Neural progenitor cell (in vitro differentiated cells): ENCODE measurements around the gene NCOA3. TPM values are rescaled to one million over a fixed set of nuclear protein-coding genes. Genes with fewer than 3 reads are reported as not detected.

ENCODE experiments used
- DNase-seq: peaks from one replicate; pipeline ENCODE4 v3.0.0-alpha.2; 2016; ENCODE audit warnings: low spot score
- H2AFZ ChIP-seq: fragments of 200-600 bp; sonication (generic); replicated peaks from 2 replicates; pipeline ENCODE4 v1.6.1; 2016; ENCODE audit warnings: antibody characterized with exemption
- H3F3A ChIP-seq: fragments of 200-600 bp; sonication (generic); 2 replicates; pipeline ENCODE4 v1.6.1; 2016; ENCODE audit warnings: antibody characterized with exemption, low read depth
- H3K27ac ChIP-seq: fragments of 200-600 bp; sonication (generic); 2 replicates; pipeline ENCODE4 v1.5.1; 2016; ENCODE audit warnings: mild to moderate bottlenecking
- H3K27me3 ChIP-seq: fragments of 200-600 bp; sonication (generic); 2 replicates; pipeline ENCODE4 v1.6.1; 2016; ENCODE audit warnings: mild to moderate bottlenecking, moderate library complexity
- H3K36me3 ChIP-seq: fragments of 200-600 bp; sonication (generic); 2 replicates; pipeline ENCODE4 v1.5.1; 2016
- H3K4me1 ChIP-seq: fragments of 200-600 bp; sonication (generic); 2 replicates; pipeline ENCODE4 v1.6.1; 2016; ENCODE audit warnings: mixed run types
- H3K4me2 ChIP-seq: fragments of 200-600 bp; sonication (generic); 2 replicates; pipeline ENCODE4 v1.6.1; 2016
- H3K4me3 ChIP-seq: fragments of 200-600 bp; sonication (generic); 2 replicates; pipeline ENCODE4 v1.5.1; 2016
- H3K79me2 ChIP-seq: fragments of 200-600 bp; sonication (generic); 2 replicates; pipeline ENCODE4 v1.6.1; 2016; ENCODE audit warnings: low read depth
- H3K9ac ChIP-seq: fragments of 200-600 bp; sonication (generic); 2 replicates; pipeline ENCODE4 v1.6.1; 2016
- H3K9me3 ChIP-seq: fragments of 200-600 bp; sonication (generic); 2 replicates; pipeline ENCODE4 v1.5.1; 2016; ENCODE audit warnings: low read depth
- H4K20me1 ChIP-seq: fragments of 200-600 bp; sonication (generic); 2 replicates; pipeline ENCODE4 v1.6.1; 2016; ENCODE audit warnings: low read depth
- H3K27ac Mint-ChIP-seq: 3 replicates; pipeline ENCODE4 v1.8.0; 2021; ENCODE audit warnings: mixed read lengths
- H3K27me3 Mint-ChIP-seq: 2 replicates; pipeline ENCODE4 v1.8.0; 2022; ENCODE audit warnings: low read depth, mild to moderate bottlenecking, inconsistent platforms, moderate library complexity, mixed read lengths; ENCODE audit not compliant: insufficient read depth
- H3K36me3 Mint-ChIP-seq: 3 replicates; pipeline ENCODE4 v1.8.0; 2021; ENCODE audit warnings: mixed read lengths
- H3K4me1 Mint-ChIP-seq: 3 replicates; pipeline ENCODE4 v1.8.0; 2021; ENCODE audit warnings: mixed read lengths
- H3K4me3 Mint-ChIP-seq: 3 replicates; pipeline ENCODE4 v1.8.0; 2021; ENCODE audit warnings: mild to moderate bottlenecking, moderate library complexity, mixed read lengths
- H3K9me3 Mint-ChIP-seq: 3 replicates; pipeline ENCODE4 v1.8.0; 2020; ENCODE audit warnings: mixed read lengths
- CTCF ChIP-seq: fragments of 200-600 bp; sonication (generic); IDR thresholded peaks from 2 replicates; pipeline ENCODE4 v1.5.1; 2017; ENCODE audit warnings: antibody characterized with exemption, mild to moderate bottlenecking
- EZH2 ChIP-seq: fragments of 200-600 bp; sonication (generic); IDR thresholded peaks from 2 replicates; pipeline ENCODE4 v1.6.1; 2017; ENCODE audit warnings: antibody characterized with exemption, mild to moderate bottlenecking, moderate library complexity
- EZH2phosphoT487 ChIP-seq: fragments of 200-600 bp; sonication (generic); IDR thresholded peaks from 2 replicates; pipeline ENCODE4 v1.6.1; 2017; ENCODE audit warnings: antibody characterized with exemption
- total RNA-seq: library from RNA; depleted of rRNA; stranded (reverse); fragments of >200 nt; gene quantifications from 2 replicates; pipeline ENCODE4 v1.2.3, GENCODE V29; 2015; ENCODE audit warnings: low replicate concordance

Gene NCOA3
- total RNA-seq, 1 donor from 2014 or later = 64.5 TPM

- H3K36me3 Mint-ChIP-seq = peaks cover 22% of the 10 kb centered on the region
- H3K4me3 Mint-ChIP-seq = no peak overlapping the region
- no peak overlapping the region for H3K27ac ChIP-seq
- peaks cover 2% of the 10 kb centered on the region for H3K27me3 Mint-ChIP-seq
- no peak overlapping the region for H2AFZ ChIP-seq
- H3K9me3 Mint-ChIP-seq = peaks cover 19% of the 10 kb centered on the region
- H3K79me2 ChIP-seq = peaks cover 99% of the 10 kb centered on the region
- no peaks in the 10 kb centered on the region for H3K27me3 ChIP-seq
- H3K27ac Mint-ChIP-seq = no peak overlapping the region
- H3K36me3 ChIP-seq = no peaks in the 10 kb centered on the region
- H3K4me2 ChIP-seq = no peak overlapping the region
- H3K4me1 ChIP-seq = peaks cover 28% of the 10 kb centered on the region
- H4K20me1 ChIP-seq = peaks cover 52% of the 10 kb centered on the region
- no peak overlapping the region for H3K9ac ChIP-seq
- no peak overlapping the region for H3K4me3 ChIP-seq
- H3K4me1 Mint-ChIP-seq = peaks cover 32% of the 10 kb centered on the region
- H3K9me3 ChIP-seq = no peaks in the 10 kb centered on the region
- DNase-seq = no peak
- peaks cover 23% of the 10 kb centered on the region for H3F3A ChIP-seq
- TF ChIP-seq CTCF (no peak), EZH2phosphoT487 (no peak), EZH2 (no peak)
These were observed 70.5 kb downstream of the NCOA3 start for GRCh38 chr20:47572105-47572729.

DNA sequence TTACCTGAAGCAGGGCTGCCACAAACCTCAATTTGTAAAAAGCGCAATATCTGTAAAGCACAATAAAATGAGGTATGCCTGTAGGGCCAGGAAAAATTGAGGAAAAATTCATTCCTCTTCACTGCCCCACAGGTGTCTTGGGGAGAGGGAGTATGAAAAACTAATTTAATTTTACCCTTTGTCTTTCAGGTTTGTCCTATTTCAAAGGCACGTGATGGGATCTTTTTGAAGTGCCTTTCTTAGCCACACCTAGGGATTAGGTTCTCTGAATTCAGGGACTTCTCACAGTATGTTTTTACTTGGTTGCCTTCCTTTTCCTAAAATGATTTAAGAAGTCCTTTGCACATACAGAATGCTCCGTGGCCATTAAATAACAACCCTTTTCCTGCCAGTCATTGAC lies 71.9 kb downstream of the NCOA3 start:
- Histone ChIP-seq H3K36me3 (no peaks in the 10 kb centered on the region), H3F3A (peaks cover 23% of the 10 kb centered on the region), H4K20me1 (peaks cover 61% of the 10 kb centered on the region), H3K4me1 (peaks cover 28% of the 10 kb centered on the region), H3K27ac (no peak overlapping the region), H3K4me3 (no peak overlapping the region), H3K79me2 (peaks cover 99% of the 10 kb centered on the region), H3K9me3 (no peaks in the 10 kb centered on the region), H3K9ac (no peak overlapping the region), H3K27me3 (no peaks in the 10 kb centered on the region), H3K4me2 (peak overlapping the region; percentile 8), H2AFZ (no peak overlapping the region)
- Mint-ChIP-seq H3K36me3 (peaks cover 18% of the 10 kb centered on the region), H3K27me3 (peaks cover 2% of the 10 kb centered on the region), H3K27ac (no peak overlapping the region), H3K4me1 (peaks cover 36% of the 10 kb centered on the region), H3K9me3 (peaks cover 19% of the 10 kb centered on the region), H3K4me3 (no peak overlapping the region)
- TF ChIP-seq EZH2 (no peak), EZH2phosphoT487 (no peak), CTCF (no peak)
- DNase-seq = no peak

- Mint-ChIP-seq H3K36me3 (peaks cover 15% of the 10 kb centered on the region), H3K9me3 (peaks cover 19% of the 10 kb centered on the region), H3K4me1 (peaks cover 36% of the 10 kb centered on the region), H3K27me3 (peaks cover 2% of the 10 kb centered on the region), H3K4me3 (no peak overlapping the region), H3K27ac (no peak overlapping the region)
- no peaks in the 10 kb centered on the region for H3K27me3 ChIP-seq
- no peak for TF ChIP-seq CTCF
- TF ChIP-seq EZH2 = no peak
- TF ChIP-seq EZH2phosphoT487 = no peak
- no peak overlapping the region for H3K4me2 ChIP-seq
- H3K36me3 ChIP-seq = no peaks in the 10 kb centered on the region
- DNase-seq = no peak
- peaks cover 23% of the 10 kb centered on the region for H3F3A ChIP-seq
- peaks cover 100% of the 10 kb centered on the region for H3K79me2 ChIP-seq
- no peak overlapping the region for H3K4me3 ChIP-seq
- H2AFZ ChIP-seq = no peak overlapping the region
- no peak overlapping the region for H3K27ac ChIP-seq
- H3K9me3 ChIP-seq = no peaks in the 10 kb centered on the region
- H3K9ac ChIP-seq = no peak overlapping the region
- H3K4me1 ChIP-seq = peaks cover 28% of the 10 kb centered on the region
- peaks cover 73% of the 10 kb centered on the region for H4K20me1 ChIP-seq
These were observed 73.1 kb downstream of the NCOA3 start for GRCh38 chr20:47574616-47575364.
